AG10803 (cell line): ENCODE measurements around the gene KIF25.

Experiments
- DNase-seq: peaks from one replicate; pipeline ENCODE4 v3.0.0; 2010; ENCODE audit warnings: low read depth
- H3K4me3 ChIP-seq: 2 replicates; pipeline ENCODE4 v1.5.1; 2011; ENCODE audit warnings: mild to moderate bottlenecking, low read length, control low read depth
- TF ChIP-seq, protein P1 (sequence below): conservative IDR thresholded peaks from 2 replicates; pipeline ENCODE4 v1.5.1; 2011; ENCODE audit warnings: mild to moderate bottlenecking, low read length, control low read depth, inconsistent platforms

KIF25 gene

GRCh38 chr6:168060521-168060931 lies 63.1 kb downstream of the KIF25 start:
- H3K4me3 ChIP-seq = no peak overlapping the region
- DNase-seq = peak; percentile 65
- TF ChIP-seq, protein P1, sequence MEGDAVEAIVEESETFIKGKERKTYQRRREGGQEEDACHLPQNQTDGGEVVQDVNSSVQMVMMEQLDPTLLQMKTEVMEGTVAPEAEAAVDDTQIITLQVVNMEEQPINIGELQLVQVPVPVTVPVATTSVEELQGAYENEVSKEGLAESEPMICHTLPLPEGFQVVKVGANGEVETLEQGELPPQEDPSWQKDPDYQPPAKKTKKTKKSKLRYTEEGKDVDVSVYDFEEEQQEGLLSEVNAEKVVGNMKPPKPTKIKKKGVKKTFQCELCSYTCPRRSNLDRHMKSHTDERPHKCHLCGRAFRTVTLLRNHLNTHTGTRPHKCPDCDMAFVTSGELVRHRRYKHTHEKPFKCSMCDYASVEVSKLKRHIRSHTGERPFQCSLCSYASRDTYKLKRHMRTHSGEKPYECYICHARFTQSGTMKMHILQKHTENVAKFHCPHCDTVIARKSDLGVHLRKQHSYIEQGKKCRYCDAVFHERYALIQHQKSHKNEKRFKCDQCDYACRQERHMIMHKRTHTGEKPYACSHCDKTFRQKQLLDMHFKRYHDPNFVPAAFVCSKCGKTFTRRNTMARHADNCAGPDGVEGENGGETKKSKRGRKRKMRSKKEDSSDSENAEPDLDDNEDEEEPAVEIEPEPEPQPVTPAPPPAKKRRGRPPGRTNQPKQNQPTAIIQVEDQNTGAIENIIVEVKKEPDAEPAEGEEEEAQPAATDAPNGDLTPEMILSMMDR = peak; percentile 47

GRCh38 chr6:168061269-168062210 lies 64.1 kb downstream of the KIF25 start:
- DNase-seq = no peak
- no peak overlapping the region for H3K4me3 ChIP-seq
- TF ChIP-seq, protein P1 = no peak

GRCh38 chr6:168062346-168063289 lies 65.1 kb downstream of the KIF25 start:
- H3K4me3 ChIP-seq = no peak overlapping the region
- DNase-seq = no peak
- TF ChIP-seq, protein P1 = no peak

DNA sequence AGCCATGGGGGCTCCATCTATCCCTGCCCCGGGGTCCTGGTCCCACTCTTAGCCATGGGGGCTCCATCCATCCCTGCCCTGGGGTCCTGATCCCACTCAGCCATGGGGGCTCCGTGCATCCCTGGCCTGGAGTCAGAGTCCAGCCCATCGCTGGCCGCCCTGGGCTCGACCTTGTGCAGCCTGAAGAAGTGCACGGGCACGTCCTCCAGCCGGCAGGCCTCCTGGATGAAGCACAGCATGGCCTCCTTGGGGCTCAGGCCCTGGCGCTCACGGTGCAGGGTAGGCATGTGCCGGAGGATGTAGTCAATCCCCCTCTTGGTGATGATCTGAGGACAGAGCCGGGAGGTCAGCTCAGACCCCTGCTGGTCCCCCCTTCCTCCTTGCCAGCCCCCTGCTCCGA lies 66.0 kb downstream of the KIF25 start:
- no peak for DNase-seq
- no peak overlapping the region for H3K4me3 ChIP-seq
- TF ChIP-seq, protein P1 = no peak

DNA sequence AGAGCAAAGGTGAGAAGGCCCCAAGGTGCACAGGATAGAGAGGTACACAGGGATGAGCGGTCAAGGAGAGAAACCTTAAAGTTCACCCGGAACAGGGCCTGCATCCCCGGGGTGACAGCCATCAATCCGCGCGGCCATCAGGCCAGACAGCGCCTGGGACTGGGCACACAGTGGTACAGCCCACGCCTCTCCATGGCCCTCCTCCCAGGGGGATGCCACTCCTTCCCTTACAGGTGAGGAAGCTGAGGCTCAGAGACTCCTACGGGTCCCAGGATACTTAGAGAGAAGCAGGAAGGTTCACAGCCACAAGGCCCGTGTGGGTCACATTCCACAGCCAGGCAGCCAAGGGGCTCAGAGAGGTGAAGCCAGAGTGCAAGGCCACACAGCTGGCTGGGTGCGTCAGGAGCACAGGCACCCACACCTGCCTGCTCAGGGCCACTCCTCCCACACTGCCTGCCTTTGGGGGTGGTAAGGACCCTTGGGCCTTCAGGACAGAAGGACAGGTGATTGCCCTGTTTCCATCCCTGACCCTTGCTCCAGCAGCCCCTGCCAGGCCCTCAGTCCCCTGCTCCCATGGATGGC lies 66.8 kb downstream of the KIF25 start:
- DNase-seq = no peak
- TF ChIP-seq, protein P1 = no peak
- no peak overlapping the region for H3K4me3 ChIP-seq

DNA sequence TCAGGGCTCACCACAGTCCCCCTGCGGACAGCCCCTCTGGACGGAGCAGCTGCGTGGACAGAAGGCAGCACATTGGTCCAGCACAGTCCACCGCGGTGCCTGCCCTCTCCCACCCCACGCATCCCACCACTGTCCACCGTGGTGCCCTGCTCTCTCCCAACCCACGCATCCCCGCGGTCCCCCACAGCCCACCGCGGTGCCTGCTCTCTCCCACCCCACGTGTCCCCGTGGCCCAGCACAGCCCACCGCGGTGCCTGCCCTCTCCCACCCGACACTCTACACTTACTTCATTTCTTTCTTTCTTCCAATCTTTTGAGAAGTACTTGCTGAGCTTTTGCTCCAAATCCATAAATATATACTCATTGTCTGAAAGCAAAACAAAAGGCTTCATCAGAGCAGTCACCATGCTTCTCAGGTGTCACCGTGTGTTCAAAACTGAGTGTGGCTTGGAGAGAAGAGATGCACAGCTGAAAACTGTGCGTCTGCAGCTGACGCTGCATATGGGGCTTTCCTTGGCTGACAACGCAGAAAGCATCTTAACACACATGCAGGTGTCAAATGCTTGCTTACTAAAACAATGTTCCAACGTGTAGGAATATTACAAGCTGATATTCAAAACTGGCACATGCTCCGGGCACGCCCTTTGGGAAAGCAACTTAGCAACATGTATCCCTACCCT lies 69.7 kb downstream of the KIF25 start:
- TF ChIP-seq, protein P1 = no peak
- DNase-seq = no peak
- no peak overlapping the region for H3K4me3 ChIP-seq
